ENCODE results near the gene NT5DC3. TPM values are rescaled to one million over a fixed set of nuclear protein-coding genes. Genes with fewer than 3 reads are reported as not detected.

Gene NT5DC3
- total and polyA plus RNA-seq, 2 donors = 13.1 to 21.4 TPM

DNA sequence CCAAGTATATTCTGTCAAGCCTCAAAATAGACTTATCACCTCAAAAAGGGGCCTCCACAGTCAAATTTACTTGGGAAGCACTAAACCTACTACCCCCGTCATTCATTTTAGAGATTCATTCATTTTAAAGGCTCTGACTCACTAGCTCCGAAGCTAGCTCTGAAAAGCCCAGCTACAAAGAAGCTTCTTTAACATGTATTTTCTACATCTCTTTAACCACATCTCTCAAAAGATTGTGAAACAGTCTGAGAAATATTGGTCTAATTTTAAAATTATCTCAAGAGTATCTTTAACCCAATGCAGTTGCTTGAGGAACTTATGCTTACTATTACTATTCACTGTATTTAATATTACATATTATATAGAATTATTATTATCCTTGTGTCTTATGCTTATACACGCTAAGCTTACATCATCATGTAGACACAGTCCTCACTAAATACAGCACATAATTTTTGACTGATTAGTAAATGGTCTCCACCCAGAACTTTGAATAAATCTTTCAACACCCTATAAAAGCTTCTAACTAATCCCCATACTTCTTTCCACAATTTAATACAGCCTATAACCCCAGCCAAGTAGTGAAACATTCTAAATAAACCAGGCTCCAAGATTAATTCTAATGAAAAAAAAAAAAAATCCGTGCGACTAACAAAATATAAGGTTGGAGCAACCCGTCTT is 7.8 kb downstream of the NT5DC3 start:
- Histone ChIP-seq H3K36me3 (ENCODE audit: insufficient read depth) (no peaks in the 10 kb centered on the region), H3K4me3 (ENCODE audit: low read depth, low read length) (no peak overlapping the region), H3K4me1 (ENCODE audit: insufficient read depth) (no peaks in the 10 kb centered on the region), H3K27ac (ENCODE audit: low read depth) (no peak overlapping the region)
- WGBS = 32% methylated on average over 6 of the region's 6 CpGs
- DNase-seq (ENCODE audit: extremely low spot score) = no peak

DNA sequence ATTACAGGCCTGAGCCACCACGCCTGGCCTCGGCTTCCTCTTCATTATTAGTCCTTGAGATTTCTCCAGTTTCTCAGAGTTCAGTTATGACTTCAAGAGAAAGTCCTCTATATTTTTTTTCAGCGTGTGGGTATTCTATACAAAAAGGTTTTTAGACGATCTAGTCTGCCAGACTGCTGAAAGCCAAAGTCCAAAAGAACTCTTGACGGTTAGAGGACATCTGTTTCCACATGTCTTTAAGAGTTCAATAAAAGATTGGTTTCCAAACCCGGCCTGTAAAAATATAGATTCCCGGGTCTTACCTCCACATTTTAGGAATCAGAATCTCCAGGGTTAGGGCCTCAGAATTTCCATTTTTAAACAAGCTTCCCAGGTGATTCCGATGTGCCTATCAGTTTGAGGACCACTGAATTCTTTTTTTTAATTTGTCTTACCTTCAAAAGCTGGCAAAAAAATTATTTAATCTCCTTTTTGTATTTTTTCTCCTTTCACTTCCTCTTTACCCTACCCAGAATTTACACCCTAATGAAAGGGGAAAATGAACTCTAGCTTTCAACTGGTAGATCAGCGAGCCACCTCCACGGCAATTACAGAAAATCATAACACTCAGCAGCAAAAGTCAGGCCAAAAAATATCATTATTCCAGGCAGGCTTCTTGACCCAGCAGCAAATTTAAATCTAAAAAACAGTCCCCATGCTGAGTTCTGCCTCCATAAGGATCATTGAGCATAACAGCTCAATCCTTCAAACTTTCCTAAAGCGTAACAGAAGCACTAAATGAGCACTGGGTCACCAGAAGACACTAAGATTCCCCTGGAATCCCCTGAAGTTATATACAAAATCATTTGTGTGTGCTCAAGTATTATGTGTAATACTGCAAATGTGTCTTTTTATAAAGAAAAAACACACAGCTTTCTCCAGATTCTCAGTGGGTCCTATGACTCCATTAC is 8.7 kb downstream of the NT5DC3 start:
- 92% methylated on average over 11 of the region's 11 CpGs for WGBS
- Histone ChIP-seq H3K27ac (ENCODE audit: low read depth) (no peak overlapping the region), H3K4me3 (ENCODE audit: low read depth, low read length) (no peak overlapping the region), H3K4me1 (ENCODE audit: insufficient read depth) (no peaks in the 10 kb centered on the region), H3K36me3 (ENCODE audit: insufficient read depth) (no peaks in the 10 kb centered on the region)
- no peak for DNase-seq (ENCODE audit: extremely low spot score)

DNA sequence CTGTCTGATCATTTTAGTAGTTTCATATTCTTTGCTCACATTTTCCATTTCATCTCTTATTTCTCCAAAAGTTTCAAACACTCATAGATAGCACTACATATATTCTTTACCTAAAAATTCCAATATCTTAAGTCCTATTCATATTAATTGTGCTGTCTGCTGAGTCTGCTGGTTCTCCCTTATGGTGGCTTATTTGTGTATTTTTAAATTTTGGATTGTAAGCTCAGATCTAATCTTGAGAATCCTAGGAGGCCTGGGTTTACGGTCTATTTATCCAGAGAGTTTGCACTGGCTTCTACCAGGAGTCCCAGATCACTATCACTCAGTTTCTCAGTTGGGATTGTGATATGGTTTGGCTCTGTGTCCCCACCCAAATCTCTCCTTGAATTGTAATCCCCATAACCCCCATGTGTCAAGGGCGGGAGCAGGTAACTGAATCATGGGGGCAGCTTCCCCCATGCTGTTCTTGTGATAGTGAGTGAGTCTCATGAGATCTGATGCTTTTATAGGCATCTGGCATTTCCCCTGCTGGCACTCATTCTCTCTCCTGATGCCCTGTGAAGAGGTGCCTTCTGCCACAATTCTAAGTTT is 10.2 kb downstream of the NT5DC3 start:
- H3K4me3 ChIP-seq (ENCODE audit: low read depth, low read length) = no peak overlapping the region
- no peak overlapping the region for H3K27ac ChIP-seq (ENCODE audit: low read depth)
- no peaks in the 10 kb centered on the region for H3K4me1 ChIP-seq (ENCODE audit: insufficient read depth)
- no peaks in the 10 kb centered on the region for H3K36me3 ChIP-seq (ENCODE audit: insufficient read depth)
- DNase-seq (ENCODE audit: extremely low spot score) = no peak
- WGBS = 92% methylated on average over 2 of the region's 2 CpGs

DNA sequence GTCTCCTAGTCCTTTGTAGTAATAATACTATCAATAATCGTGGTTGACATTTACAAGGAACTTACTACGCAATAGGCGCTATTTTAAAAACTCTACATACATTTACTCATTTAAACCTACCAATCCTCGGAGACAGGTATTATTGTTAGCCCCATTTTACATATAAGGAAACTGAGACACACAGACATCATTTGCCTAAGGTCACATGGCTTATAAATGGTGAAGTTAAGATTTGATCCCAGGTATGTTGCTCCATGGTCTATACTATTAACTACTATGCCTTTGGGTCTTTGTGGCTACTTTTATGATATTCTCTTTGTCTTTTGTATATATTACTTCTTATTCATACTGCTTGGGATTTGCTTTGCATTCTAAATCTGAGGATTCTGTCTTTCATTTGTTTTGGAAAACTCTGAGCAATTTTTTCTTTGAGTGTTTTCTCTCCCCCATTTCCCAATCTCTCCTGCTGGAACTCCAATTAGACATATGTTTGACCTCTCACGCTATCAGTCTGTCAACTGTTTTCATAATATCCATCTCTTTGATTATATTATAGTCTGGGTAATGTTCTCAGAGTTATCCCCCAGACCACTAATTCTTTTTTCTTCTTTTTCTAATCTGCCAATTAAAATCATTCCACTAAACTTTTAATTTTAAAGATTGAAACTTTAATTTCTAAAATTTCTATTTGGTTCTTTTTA is 10.9 kb downstream of the NT5DC3 start:
- H3K4me3 ChIP-seq (ENCODE audit: low read depth, low read length) = no peak overlapping the region
- no peaks in the 10 kb centered on the region for H3K36me3 ChIP-seq (ENCODE audit: insufficient read depth)
- no peak overlapping the region for H3K27ac ChIP-seq (ENCODE audit: low read depth)
- whole genome bisulfite sequencing = 96% methylated on average over 5 of the region's 5 CpGs
- DNase-seq (ENCODE audit: extremely low spot score) = no peak
- no peaks in the 10 kb centered on the region for H3K4me1 ChIP-seq (ENCODE audit: insufficient read depth)

DNA sequence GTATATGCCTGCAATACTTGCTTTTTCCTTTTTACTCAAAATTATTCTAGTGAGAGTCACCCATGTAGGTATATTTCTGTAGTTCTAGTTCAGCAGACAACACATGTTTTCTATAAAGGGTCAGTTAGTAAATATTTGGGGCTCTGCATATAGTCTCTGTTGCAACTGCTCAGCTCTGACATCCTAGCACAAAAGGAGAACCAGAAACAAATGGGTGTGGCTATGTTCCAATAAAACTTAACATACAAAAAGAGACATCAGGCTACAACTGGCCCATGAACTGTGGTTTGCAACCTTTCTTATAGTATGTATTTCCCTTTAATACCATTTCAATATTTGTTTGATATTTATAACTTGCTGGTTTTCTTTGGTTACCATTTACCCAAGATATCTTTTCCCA is 11.9 kb downstream of the NT5DC3 start:
- H3K4me3 ChIP-seq (ENCODE audit: low read depth, low read length) = no peak overlapping the region
- H3K36me3 ChIP-seq (ENCODE audit: insufficient read depth) = no peaks in the 10 kb centered on the region
- no peak overlapping the region for H3K27ac ChIP-seq (ENCODE audit: low read depth)
- no peak for DNase-seq (ENCODE audit: extremely low spot score)
- no peaks in the 10 kb centered on the region for H3K4me1 ChIP-seq (ENCODE audit: insufficient read depth)

DNA sequence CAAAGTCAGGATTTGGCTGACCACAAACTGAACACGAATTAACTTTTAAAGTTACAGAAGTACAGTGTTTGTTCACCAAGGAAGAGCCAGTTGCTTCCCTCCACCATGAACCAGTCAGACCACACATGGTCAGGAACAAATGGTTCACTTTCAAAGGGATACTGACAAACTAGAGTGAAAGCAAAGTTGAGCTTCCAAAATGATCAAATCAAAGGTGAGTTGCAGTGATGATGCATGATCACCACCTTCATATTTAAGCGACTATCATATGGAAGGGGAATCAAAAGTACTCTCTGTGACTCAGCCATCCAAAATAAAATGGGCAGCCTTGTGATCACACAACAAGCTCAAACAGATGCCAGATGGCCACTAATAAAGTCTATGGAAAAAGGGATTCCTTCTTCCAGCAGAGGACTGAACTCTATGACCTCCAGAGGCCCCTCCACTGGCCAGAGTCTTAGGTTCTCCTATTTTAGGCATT is 13.1 kb downstream of the NT5DC3 start:
- H3K36me3 ChIP-seq (ENCODE audit: insufficient read depth) = no peaks in the 10 kb centered on the region
- no peaks in the 10 kb centered on the region for H3K4me1 ChIP-seq (ENCODE audit: insufficient read depth)
- H3K4me3 ChIP-seq (ENCODE audit: low read depth, low read length) = no peak overlapping the region
- 71% methylated on average over 2 of the region's 2 CpGs for WGBS
- DNase-seq (ENCODE audit: extremely low spot score) = no peak
- no peak overlapping the region for H3K27ac ChIP-seq (ENCODE audit: low read depth)

DNA sequence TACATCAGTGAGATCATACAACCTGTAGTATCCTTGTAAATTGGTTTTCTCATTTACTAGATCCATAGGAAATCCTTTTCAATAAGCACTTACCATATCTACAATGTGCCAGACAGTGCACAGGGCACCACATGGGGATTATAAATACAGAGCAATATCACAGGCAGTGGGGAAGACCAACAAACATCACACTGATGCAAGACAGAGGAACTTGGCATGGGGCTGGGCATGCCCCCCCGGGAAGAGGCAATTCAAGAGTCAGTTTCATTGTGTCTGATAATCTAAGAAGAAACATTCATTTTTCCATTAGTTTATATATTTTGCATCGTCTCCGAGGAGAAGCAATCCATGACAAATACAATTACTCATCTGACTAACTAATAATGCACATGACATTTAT is 16.2 kb downstream of the NT5DC3 start:
- DNase-seq (ENCODE audit: extremely low spot score) = no peak
- 53% methylated on average over 3 of the region's 3 CpGs for WGBS
- H3K36me3 ChIP-seq (ENCODE audit: insufficient read depth) = no peaks in the 10 kb centered on the region
- H3K4me3 ChIP-seq (ENCODE audit: low read depth, low read length) = no peak overlapping the region
- no peak overlapping the region for H3K27ac ChIP-seq (ENCODE audit: low read depth)
- no peaks in the 10 kb centered on the region for H3K4me1 ChIP-seq (ENCODE audit: insufficient read depth)

DNA sequence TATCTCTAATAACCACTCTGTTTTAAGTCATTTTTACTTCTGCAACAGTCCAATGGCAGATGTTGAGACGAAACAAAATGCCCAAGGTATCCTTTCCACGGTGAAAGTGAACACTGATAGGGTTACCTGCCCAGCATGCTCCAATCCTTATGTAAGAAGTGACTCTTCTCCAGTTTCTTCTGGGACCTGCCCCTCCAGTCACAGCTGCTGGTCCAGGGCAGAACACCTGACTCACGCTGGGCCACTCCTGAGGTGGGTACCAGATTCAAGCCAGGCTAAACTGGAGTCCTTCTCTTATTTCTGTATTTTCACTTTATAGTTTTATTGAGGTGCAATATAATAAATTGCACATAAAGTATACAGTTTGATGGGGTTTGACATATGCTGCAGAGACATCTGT is 16.7 kb downstream of the NT5DC3 start:
- WGBS = 96% methylated on average over 3 of the region's 3 CpGs
- Histone ChIP-seq H3K36me3 (ENCODE audit: insufficient read depth) (no peaks in the 10 kb centered on the region), H3K27ac (ENCODE audit: low read depth) (no peak overlapping the region), H3K4me1 (ENCODE audit: insufficient read depth) (no peaks in the 10 kb centered on the region), H3K4me3 (ENCODE audit: low read depth, low read length) (no peak overlapping the region)
- no peak for DNase-seq (ENCODE audit: extremely low spot score)

DNA sequence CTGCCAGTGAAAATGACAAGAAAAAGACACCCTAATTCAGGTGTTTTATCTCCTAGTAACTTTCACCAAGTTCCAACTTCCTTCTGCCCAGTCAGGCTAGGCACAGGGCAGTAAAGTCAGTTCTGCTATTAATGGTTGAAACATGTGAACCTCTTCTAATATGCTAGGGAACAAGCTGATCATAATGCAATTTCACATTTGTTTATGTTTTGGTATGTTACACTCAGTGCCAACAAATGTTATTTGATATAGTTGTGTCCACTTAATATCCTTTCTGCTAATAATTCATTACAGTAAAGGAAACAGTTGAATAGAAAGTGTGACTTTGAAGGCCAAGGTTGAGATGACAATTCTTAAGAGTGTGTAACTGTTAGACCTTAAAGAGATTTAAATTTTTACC is 17.2 kb downstream of the NT5DC3 start:
- Histone ChIP-seq H3K4me1 (ENCODE audit: insufficient read depth) (no peaks in the 10 kb centered on the region), H3K4me3 (ENCODE audit: low read depth, low read length) (no peak overlapping the region), H3K36me3 (ENCODE audit: insufficient read depth) (no peaks in the 10 kb centered on the region), H3K27ac (ENCODE audit: low read depth) (no peak overlapping the region)
- DNase-seq (ENCODE audit: extremely low spot score) = no peak

DNA sequence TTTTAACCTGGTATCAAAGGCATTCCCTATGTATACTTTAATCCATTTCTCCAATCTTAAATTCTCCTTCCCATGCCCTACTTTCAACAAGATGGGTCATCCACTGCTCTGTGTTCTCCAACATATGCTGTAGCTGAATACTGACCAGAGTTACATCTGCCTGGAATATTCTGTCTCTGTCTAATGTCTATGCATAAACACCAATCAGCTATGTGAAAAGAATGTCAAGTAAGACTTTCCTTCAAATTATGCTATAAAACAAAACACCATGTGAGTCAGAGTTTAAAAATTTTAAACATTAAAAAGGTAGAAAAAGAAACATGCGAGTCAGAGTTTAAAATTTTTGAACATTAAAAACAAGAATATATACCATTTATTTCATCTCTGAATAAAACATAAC is 19.3 kb downstream of the NT5DC3 start:
- H3K27ac ChIP-seq (ENCODE audit: low read depth) = no peak overlapping the region
- H3K4me1 ChIP-seq (ENCODE audit: insufficient read depth) = no peaks in the 10 kb centered on the region
- DNase-seq (ENCODE audit: extremely low spot score) = no peak
- no peaks in the 10 kb centered on the region for H3K36me3 ChIP-seq (ENCODE audit: insufficient read depth)
- 81% methylated on average over 1 of the region's 1 CpG for WGBS
- H3K4me3 ChIP-seq (ENCODE audit: low read depth, low read length) = no peak overlapping the region

DNA sequence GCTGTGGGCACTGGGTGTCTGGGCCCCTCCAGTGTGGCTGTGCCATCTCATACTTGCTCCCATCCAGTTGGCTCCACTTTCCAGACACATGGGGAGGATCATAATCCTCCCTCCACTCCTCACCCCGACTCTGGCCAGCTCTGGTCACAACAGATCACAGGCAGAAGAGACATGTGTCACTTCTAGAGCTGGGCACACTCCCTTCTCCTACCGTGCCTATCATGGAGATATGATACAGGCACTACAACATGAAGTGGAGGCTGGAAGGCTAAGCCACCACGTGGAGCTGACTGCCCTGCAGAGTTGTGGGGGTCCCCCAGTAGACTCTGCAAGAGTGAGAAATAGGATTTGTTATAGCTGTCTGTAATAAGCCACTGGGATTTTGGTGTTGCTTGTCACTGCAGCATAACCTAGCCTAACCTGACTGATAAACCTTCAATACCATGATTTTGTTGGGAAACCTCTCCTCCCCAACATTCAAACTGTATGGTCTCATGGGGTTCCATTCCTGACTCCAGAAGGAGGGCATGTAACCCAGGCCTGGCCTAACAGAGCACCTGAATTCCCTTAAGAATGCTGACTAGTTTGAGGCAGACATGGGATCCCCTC is 20.0 kb downstream of the NT5DC3 start:
- no peaks in the 10 kb centered on the region for H3K4me1 ChIP-seq (ENCODE audit: insufficient read depth)
- no peak overlapping the region for H3K4me3 ChIP-seq (ENCODE audit: low read depth, low read length)
- DNase-seq (ENCODE audit: extremely low spot score) = no peak
- WGBS = 91% methylated on average over 3 of the region's 3 CpGs
- H3K36me3 ChIP-seq (ENCODE audit: insufficient read depth) = no peaks in the 10 kb centered on the region
- H3K27ac ChIP-seq (ENCODE audit: low read depth) = no peak overlapping the region

DNA sequence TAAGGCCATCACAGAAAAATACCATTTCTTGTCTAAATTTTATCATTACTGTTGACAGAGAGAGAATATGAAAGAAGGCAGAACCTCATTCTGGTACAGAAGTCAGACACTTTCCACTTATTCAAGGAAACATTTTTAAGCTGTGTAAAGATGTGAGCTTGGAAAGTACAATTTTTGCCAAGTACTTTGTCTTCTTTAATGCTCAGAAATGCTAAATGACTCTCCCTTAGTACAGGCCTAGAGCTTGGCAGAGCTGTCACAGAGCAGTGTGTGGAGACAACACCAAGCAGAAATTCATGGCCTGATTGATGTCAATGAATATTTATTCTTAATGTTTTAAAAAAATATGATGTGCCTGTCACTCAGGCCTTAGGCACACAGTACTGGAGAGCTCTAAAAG is 20.7 kb downstream of the NT5DC3 start:
- no peak for DNase-seq (ENCODE audit: extremely low spot score)
- H3K4me1 ChIP-seq (ENCODE audit: insufficient read depth) = no peaks in the 10 kb centered on the region
- no peak overlapping the region for H3K27ac ChIP-seq (ENCODE audit: low read depth)

DNA sequence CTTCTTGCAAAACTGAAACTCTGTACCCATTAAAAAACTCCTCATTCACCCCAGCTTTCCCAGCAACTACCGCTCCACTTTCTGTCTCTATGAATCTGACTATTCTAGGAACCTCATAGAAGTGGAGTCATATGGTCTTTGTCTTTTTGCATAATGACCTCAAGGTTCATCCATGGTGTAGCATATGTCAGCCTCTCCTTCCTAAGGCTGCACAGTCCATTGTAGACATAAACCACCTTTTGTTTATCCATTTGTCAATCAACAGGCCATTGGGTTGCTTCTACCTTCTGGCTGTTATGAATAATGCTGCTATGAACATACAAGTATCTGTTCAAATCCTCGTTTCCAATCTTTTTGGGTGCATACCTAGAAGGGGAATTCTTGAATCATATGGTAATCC is 21.1 kb downstream of the NT5DC3 start:
- H3K4me1 ChIP-seq (ENCODE audit: insufficient read depth) = no peaks in the 10 kb centered on the region

More for the DNA sequence above, 20.7 kb downstream of the NT5DC3 start:
- no peak overlapping the region for H3K4me3 ChIP-seq (ENCODE audit: low read depth, low read length)
- no peaks in the 10 kb centered on the region for H3K36me3 ChIP-seq (ENCODE audit: insufficient read depth)

More for the DNA sequence above, 21.1 kb downstream of the NT5DC3 start:
- Histone ChIP-seq H3K27ac (ENCODE audit: low read depth) (no peak overlapping the region), H3K36me3 (ENCODE audit: insufficient read depth) (no peaks in the 10 kb centered on the region), H3K4me3 (ENCODE audit: low read depth, low read length) (no peak overlapping the region)
- no peak for DNase-seq (ENCODE audit: extremely low spot score)
- WGBS = 90% methylated on average over 2 of the region's 2 CpGs
